Activated CD4-positive, alpha-beta T cell treated with anti-CD3 and anti-CD28 coated beads, Interleukin-2, amount 50 U/mL, for 16 hours (primary cell): Measurements from ENCODE around the gene VPS51.

Source experiments
- DNase-seq: peaks from one replicate; pipeline ENCODE4 v3.0.0-alpha.2; 2020

The VPS51 gene

GRCh38 chr11:65095974-65096806, at the start of gene VPS51:
VPS51 (plus strand) TSS chr11:65096214; CDS start chr11:65096251, 37 bp downstream.
- DNase-seq = peak; percentile 90

GRCh38 chr11:65047581-65048422, 48.2 kb upstream of the VPS51 start:
- no peak for DNase-seq

DNA sequence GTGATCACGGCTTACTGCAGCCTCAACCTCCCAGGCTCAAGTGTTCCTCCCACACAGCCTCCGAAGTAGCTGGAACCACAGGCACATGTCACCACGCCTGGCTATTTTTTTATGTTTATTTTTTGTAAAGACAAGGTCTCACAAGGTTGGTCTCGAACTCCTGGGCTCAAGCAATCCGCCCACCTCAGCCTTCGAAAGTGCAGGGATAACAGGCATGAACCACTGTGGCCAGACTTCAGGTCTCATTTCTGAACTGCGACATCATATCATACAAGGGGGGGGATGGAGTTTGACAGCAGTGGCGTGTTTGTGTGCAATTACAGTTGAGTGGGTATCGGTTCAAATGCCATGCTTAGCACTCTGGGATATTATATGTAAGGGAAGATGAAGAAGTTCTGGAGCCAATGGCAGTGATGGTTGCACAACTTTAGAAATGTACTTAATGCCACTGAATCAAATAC, 44.6 kb upstream of the VPS51 start:
- DNase-seq = peak; percentile 24

DNA sequence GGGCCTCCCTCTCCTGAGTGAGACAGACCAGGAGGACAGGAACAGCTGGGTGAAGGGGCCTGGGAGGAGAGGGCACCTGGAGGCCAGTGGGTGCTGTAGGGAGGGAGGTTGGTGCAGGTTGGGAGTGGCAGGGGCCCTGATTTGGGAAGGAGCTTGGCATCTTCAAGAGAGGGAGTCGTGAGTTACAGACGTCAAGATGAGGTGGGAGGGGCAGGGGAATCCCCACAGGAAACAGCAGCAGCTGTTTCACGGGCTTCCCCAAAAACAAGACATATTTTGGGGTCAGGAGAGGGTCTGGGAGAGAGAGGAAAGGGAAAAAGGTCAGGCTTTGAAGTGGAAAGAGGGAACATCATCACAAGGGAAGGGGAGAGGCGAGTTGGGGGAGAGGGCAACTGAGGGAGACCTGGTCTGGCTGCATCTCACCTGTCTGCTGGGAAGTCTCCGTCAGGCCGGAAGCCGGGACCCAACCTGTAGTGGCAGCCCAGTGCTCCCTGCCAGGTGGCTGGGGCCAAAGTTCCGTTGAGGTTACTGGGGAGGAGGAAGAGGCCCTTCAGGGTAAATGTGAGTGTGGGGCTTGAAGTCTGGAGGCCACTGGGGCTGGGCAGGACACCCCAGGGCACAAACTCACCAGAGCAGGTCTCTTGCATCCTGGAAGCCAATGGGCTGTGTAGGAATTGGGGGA, 42.0 kb upstream of the VPS51 start:
- no peak for DNase-seq

DNA sequence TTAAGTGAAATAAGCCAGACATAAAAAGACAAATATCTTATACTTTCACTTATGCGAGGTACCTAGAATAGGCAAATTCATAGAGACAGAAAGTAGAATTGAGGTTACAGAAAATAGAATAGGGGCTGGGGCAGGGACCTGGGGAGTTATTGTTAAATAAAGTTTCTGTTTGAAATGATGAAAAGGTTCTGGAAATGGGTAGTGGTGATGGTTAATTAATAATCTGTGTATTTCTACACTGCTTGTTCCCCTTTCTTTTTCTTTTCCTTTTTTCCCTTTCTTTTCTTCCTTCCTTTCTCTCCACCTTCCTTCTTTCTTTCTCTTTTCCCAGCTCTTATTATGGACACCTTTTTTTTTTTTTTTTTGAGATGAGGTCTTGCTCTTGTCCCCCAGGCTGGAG, 40.5 kb upstream of the VPS51 start:
- no peak for DNase-seq

- no peak for DNase-seq
These were observed 39.0 kb upstream of the VPS51 start for GRCh38 chr11:65056999-65057398.

GRCh38 chr11:65057526-65057925, 38.5 kb upstream of the VPS51 start:
- DNase-seq = no peak

- no peak for DNase-seq
These were observed 38.0 kb upstream of the VPS51 start for GRCh38 chr11:65058012-65058411.

DNA sequence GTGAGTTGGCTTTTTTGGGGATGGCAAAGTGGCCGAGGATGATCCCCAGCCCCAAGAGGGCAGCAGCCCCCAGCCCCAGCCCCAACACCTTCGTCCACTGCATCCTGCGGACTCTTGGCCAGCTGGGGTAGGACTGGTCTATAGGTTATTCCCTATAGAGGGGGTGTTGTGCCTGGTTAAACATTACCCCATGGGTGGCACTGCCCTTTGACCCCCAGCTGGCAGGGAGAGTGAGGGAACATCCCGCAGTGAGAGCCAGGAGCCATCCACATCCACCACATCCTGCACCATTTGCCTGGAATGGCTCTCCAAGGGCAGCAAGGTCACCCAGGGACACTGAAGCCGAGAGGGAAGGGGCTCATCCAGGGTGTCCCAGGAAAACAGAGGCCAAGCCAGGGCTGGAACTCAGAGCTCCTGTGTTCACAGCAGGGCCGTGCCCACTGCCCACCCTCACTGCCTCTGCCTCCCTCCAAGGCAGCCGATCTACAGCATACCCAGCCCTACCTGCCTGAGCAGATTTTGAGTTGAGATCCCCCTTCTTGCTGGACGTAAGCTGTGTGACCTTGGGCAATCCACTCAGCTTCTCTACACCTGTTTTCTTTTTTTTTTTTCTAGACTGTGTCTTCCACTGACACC, 37.5 kb upstream of the VPS51 start, which contains the start of gene NAALADL1:
Gene NAALADL1, minus strand, starts transcription at position 135 of the 636 bp plus-strand sequence. Its CDS starts 32 bp downstream, at position 103.
- DNase-seq = no peak

DNA sequence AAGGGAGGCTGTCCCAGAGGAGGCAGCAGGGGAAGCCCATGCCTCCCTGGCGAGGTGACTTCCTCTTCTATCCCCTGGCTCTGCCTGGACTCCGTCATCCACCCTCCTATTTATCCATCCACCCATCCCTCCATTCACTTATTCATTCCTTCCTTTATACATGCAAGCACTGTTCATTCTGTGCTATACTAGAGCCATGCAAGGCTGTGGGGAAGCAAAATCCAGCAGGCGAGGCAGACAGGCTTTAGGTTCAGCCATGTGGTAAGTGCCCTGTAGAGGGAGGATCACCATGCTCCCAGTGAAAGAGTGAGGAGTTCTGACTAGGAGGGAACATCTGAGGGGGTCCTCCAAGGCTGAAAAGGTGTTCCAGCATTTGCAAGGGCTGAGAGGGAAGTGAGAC, 36.5 kb upstream of the VPS51 start:
- DNase-seq = no peak

DNA sequence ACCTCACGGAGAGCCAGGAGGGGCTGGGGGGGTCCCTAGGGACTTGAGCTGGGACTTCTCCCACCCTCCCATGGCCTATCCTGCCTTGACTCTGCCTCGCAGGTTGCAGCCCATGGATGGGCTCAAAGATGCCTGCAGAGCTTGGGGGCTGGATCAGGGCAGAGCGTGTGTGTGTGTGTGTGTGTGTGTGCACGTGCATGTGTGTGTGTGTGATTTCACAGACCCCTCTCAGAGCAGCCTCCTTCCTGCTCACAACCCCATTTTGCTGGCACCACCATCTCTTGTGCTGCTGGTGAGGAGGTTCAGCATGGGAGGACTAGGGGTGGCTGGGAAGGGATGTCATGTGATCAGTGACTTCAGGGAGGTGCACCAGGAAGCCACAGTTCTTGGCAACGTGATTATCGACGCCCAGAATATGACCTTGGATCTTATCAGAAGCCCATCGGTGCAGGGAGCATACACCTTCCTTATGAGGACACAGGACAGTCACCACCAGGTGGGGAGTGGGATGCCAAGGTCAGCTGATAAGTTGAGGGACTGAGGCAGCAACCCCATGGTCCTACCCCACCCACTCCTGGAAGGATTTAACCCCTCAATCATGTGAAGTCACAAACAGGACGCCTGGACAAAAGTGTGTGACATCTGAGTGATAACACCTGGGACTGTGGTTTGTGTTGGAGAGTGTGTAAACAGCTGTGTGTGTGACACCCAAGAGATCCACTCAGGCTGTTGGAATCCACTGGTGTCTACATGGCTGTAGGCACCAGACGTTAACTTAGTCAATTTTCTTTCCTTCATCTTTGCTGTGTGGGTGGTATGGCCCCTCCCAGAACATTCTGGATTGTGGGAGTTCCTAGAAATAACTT, 35.8 kb upstream of the VPS51 start:
- no peak for DNase-seq

- DNase-seq = no peak
These were observed 35.1 kb upstream of the VPS51 start for GRCh38 chr11:65060913-65061408.

- DNase-seq = no peak
These were observed 32.5 kb upstream of the VPS51 start for GRCh38 chr11:65063532-65063931.

- no peak for DNase-seq
These were observed 31.2 kb upstream of the VPS51 start for GRCh38 chr11:65064847-65065240.

DNA sequence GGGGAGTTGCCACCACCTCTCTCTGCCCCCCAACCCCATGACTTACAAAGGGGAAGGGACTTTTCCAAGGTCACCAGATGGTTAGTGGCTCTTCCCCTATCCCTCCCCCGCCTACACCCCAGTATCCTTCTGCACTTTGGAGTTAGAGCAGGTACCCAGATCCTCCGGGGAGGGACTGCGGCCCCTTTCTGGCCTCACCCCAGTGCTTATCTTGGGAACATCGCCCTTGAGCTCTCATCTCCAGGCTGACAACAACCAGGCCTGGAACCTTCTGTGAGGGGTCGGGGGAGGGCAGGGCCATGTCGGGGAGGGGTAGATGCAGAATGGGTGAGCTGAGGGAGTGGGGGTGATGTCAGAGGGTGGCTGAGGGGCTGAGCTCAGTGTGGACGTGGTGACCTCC, 30.2 kb upstream of the VPS51 start:
- DNase-seq = no peak

- DNase-seq = no peak
These were observed 29.7 kb upstream of the VPS51 start for GRCh38 chr11:65066315-65066714.

- DNase-seq = no peak
These were observed 29.2 kb upstream of the VPS51 start for GRCh38 chr11:65066805-65067291.

GRCh38 chr11:65067446-65067845, 28.6 kb upstream of the VPS51 start:
- DNase-seq = no peak

- DNase-seq = peak; percentile 29
These were observed 26.8 kb upstream of the VPS51 start for GRCh38 chr11:65069217-65069616.

DNA sequence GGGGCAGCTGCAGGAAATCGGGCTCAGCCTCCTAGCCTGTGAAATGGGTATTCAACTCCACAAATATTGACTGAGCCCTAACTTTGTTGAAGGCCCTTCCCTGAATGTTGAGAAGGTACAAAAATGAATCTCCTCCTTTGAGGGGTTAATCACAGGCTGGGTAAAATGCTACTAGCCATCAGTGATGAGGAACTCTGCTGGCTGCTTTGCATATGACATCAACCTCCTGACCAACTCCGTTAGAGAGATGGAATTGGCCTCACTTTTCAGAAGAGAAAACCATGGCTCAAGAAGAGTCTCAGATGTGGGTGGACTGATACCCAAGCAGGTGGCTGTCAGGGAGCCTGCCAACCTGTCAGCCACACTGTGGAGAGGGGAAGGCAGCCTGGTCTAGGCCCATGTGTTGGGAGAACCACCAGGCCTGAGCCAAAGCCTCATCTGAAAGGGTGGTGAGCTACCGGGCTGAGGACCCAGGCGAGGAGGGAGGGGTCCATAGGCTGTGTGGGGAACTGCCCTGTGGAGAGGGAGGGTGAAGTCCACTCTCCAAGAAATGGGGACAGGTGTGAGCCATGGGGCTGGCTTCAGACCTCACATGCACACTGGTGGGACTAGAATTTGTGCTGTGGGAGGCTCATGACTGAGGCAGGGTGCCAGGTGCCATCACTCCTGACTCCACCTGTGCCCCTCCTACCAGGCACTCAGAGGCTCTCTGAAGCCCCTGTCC, 23.9 kb upstream of the VPS51 start:
- DNase-seq = no peak

- no peak for DNase-seq
These were observed 23.4 kb upstream of the VPS51 start for GRCh38 chr11:65072631-65072966.
